Measurements from ENCODE around the gene CELF3.

Gene CELF3

GRCh38 chr1:151729157-151729965 is 12.8 kb upstream of the CELF3 start:
- TF ChIP-seq TAF1 (IDR thresholded peaks at IDR 0.05; ENCODE audit: low read depth) (no peak), CEBPB (IDR thresholded peaks at IDR 0.05) (no peak), ZBTB7A (IDR thresholded peaks at IDR 0.05; ENCODE audit: low read depth) (no peak), TCF12 (IDR thresholded peaks at IDR 0.05; ENCODE audit: low read depth) (no peak), YY1 (IDR thresholded peaks at IDR 0.05; ENCODE audit: low read depth) (no peak), FOXM1 (IDR thresholded peaks at IDR 0.05; ENCODE audit: borderline replicate concordance, low read depth) (no peak), USF1 (IDR thresholded peaks at IDR 0.05) (no peak), RAD21 (IDR thresholded peaks at IDR 0.05; ENCODE audit: low read depth) (no peak), CREB1 (IDR thresholded peaks at IDR 0.05; ENCODE audit: low read depth) (no peak), EGR1 (IDR thresholded peaks at IDR 0.05) (no peak), NFIC (IDR thresholded peaks at IDR 0.05) (no peak), MAX (IDR thresholded peaks at IDR 0.05) (no peak), EP300 (IDR thresholded peaks at IDR 0.05; ENCODE audit: borderline replicate concordance) (no peak), REST (IDR thresholded peaks at IDR 0.05; ENCODE audit: low read depth) (no peak), TEAD4 (IDR thresholded peaks at IDR 0.05) (no peak)

GRCh38 chr1:151728151-151729054 is 11.8 kb upstream of the CELF3 start:
- TF ChIP-seq USF1 (IDR thresholded peaks at IDR 0.05) (no peak), EGR1 (IDR thresholded peaks at IDR 0.05) (no peak), TAF1 (IDR thresholded peaks at IDR 0.05; ENCODE audit: low read depth) (no peak), MAX (IDR thresholded peaks at IDR 0.05) (no peak)

- no peak for TF ChIP-seq NFIC (IDR thresholded peaks at IDR 0.05)
- no peak for TF ChIP-seq TCF12 (IDR thresholded peaks at IDR 0.05; ENCODE audit: low read depth)
- TF ChIP-seq CREB1 (IDR thresholded peaks at IDR 0.05; ENCODE audit: low read depth) = no peak
- no peak for TF ChIP-seq RAD21 (IDR thresholded peaks at IDR 0.05; ENCODE audit: low read depth)
Observed at GRCh38 chr1:151723726-151724370, 7.2 kb upstream of the CELF3 start.

- TF ChIP-seq RAD21 (IDR thresholded peaks at IDR 0.05; ENCODE audit: low read depth) (no peak), YY1 (IDR thresholded peaks at IDR 0.05; ENCODE audit: low read depth) (no peak), TEAD4 (IDR thresholded peaks at IDR 0.05) (no peak), EP300 (IDR thresholded peaks at IDR 0.05; ENCODE audit: borderline replicate concordance) (no peak), NFIC (IDR thresholded peaks at IDR 0.05) (no peak), FOXM1 (IDR thresholded peaks at IDR 0.05; ENCODE audit: borderline replicate concordance, low read depth) (no peak), USF1 (IDR thresholded peaks at IDR 0.05) (no peak), REST (IDR thresholded peaks at IDR 0.05; ENCODE audit: low read depth) (no peak), TCF12 (IDR thresholded peaks at IDR 0.05; ENCODE audit: low read depth) (no peak), MAX (IDR thresholded peaks at IDR 0.05) (no peak), ZBTB7A (IDR thresholded peaks at IDR 0.05; ENCODE audit: low read depth) (no peak), CREB1 (IDR thresholded peaks at IDR 0.05; ENCODE audit: low read depth) (no peak), CEBPB (IDR thresholded peaks at IDR 0.05) (no peak), TAF1 (IDR thresholded peaks at IDR 0.05; ENCODE audit: low read depth) (no peak), EGR1 (IDR thresholded peaks at IDR 0.05) (no peak)
Observed at GRCh38 chr1:151721788-151722510, 5.3 kb upstream of the CELF3 start.
